HG03103 (cell line): Measurements from ENCODE around the gene PJVK.
A peak's percentile ranks its signal among the peaks of the same experiment; 100 is the strongest.
"Not testable (repeated sequence)": the region's sequence is repeated elsewhere in the genome, so short reads cannot be mapped to it uniquely, and the experiment has no call there.

Experiments
- ATAC-seq: cut with Tn5 transposase; IDR thresholded peaks from one replicate; pipeline ENCODE4 v1.9.1; 2021; ENCODE audit warnings: low read depth; ENCODE audit not compliant: unreplicated experiment

The PJVK gene

GRCh38 chr2:178428396-178428806, 22.8 kb upstream of the PJVK start:
- ATAC-seq = no peak

- no peak for ATAC-seq
These were observed 21.8 kb upstream of the PJVK start for GRCh38 chr2:178429336-178429735.

- no peak for ATAC-seq
These were observed 14.5 kb upstream of the PJVK start for GRCh38 chr2:178436662-178437061.

GRCh38 chr2:178441426-178441825, 9.8 kb upstream of the PJVK start:
- no peak for ATAC-seq

- ATAC-seq = no peak
These were observed 2.1 kb upstream of the PJVK start for GRCh38 chr2:178448968-178449661.

- peak; percentile 0 for ATAC-seq
These were observed 1.3 kb upstream of the PJVK start for GRCh38 chr2:178449700-178450523.

GRCh38 chr2:178450524-178450773, 729 bp upstream of the PJVK start:
- ATAC-seq = peak; percentile 43

- no peak for ATAC-seq
These were observed 1.2 kb downstream of the PJVK start for GRCh38 chr2:178452334-178452733.

- no peak for ATAC-seq
These were observed 1.7 kb downstream of the PJVK start for GRCh38 chr2:178452870-178453269.

- ATAC-seq = no peak
These were observed 4.8 kb downstream of the PJVK start for GRCh38 chr2:178455947-178456346.

- no peak for ATAC-seq
These were observed 6.3 kb downstream of the PJVK start for GRCh38 chr2:178457390-178457886.

- no peak for ATAC-seq
These were observed 18.2 kb downstream of the PJVK start for GRCh38 chr2:178469219-178469849.

- not testable (repeated sequence) for ATAC-seq
These were observed 20.1 kb downstream of the PJVK start for GRCh38 chr2:178471313-178471712.

GRCh38 chr2:178473373-178473772, 22.2 kb downstream of the PJVK start:
- ATAC-seq = no peak

GRCh38 chr2:178473931-178474330, 22.8 kb downstream of the PJVK start:
- no peak for ATAC-seq

GRCh38 chr2:178474560-178474959, 23.4 kb downstream of the PJVK start:
- no peak for ATAC-seq

- no peak for ATAC-seq
These were observed 25.3 kb downstream of the PJVK start for GRCh38 chr2:178476477-178476876.

GRCh38 chr2:178477443-178478129, 26.4 kb downstream of the PJVK start:
- ATAC-seq = no peak

- ATAC-seq = peak; percentile 2
These were observed 26.9 kb downstream of the PJVK start for GRCh38 chr2:178478130-178478438.

GRCh38 chr2:178478439-178479274, 27.5 kb downstream of the PJVK start, which contains the start of gene FKBP7:
Gene FKBP7 (minus strand): TSS chr2:178478600. CDS start chr2:178478499, 101 bp downstream.
- ATAC-seq = peak; percentile 46
